H9 (cell line): ENCODE results near the gene LENG1. TPM values are rescaled to one million over a fixed set of nuclear protein-coding genes. Genes with fewer than 3 reads are reported as not detected.

Experiments
- DNase-seq: peaks from one replicate; pipeline ENCODE4 v3.0.0-alpha.2; 2017
- H2AFZ ChIP-seq: one replicate; pipeline ENCODE4 v1.6.1; 2013; ENCODE audit warnings: mild to moderate bottlenecking, low read length, control low read depth, moderate library complexity
- H2AK5ac ChIP-seq: 2 replicates; pipeline ENCODE4 v1.6.1; 2013; ENCODE audit warnings: low read length, control low read depth, mixed read lengths; ENCODE audit not compliant: insufficient read length
- H2BK120ac ChIP-seq: one replicate; pipeline ENCODE4 v1.6.1; 2013; ENCODE audit warnings: low read depth, mild to moderate bottlenecking, low read length, control low read depth, inconsistent platforms; ENCODE audit not compliant: poor library complexity, severe bottlenecking
- H2BK12ac ChIP-seq: 2 replicates; pipeline ENCODE4 v1.6.1; 2013; ENCODE audit warnings: low read length, control low read depth, mixed read lengths, low read depth; ENCODE audit not compliant: insufficient read length
- H2BK15ac ChIP-seq: 2 replicates; pipeline ENCODE4 v1.6.1; 2013; ENCODE audit warnings: low read depth, low read length, control low read depth
- H2BK20ac ChIP-seq: one replicate; pipeline ENCODE4 v1.6.1; 2013; ENCODE audit warnings: low read depth, mild to moderate bottlenecking, low read length, control low read depth, inconsistent platforms; ENCODE audit not compliant: poor library complexity, severe bottlenecking
- H2BK5ac ChIP-seq: 2 replicates; pipeline ENCODE4 v1.6.1; 2013; ENCODE audit warnings: low read length, control low read depth, mixed read lengths; ENCODE audit not compliant: insufficient read length
- H3K14ac ChIP-seq: 2 replicates; pipeline ENCODE4 v1.6.1; 2013; ENCODE audit warnings: low read length, control low read depth; ENCODE audit not compliant: insufficient read depth
- H3K18ac ChIP-seq: 2 replicates; pipeline ENCODE4 v1.6.1; 2013; ENCODE audit warnings: low read depth, mild to moderate bottlenecking, mixed read lengths, low read length, control low read depth; ENCODE audit not compliant: insufficient read length
- H3K23ac ChIP-seq: 2 replicates; pipeline ENCODE4 v1.6.1; 2013; ENCODE audit warnings: low read length, control low read depth, mixed read lengths, low read depth; ENCODE audit not compliant: insufficient read length
- H3K23me2 ChIP-seq: 2 replicates; pipeline ENCODE4 v1.6.1; 2013; ENCODE audit warnings: low read depth, mild to moderate bottlenecking, mixed read lengths, low read length, control low read depth; ENCODE audit not compliant: insufficient read length, poor library complexity, severe bottlenecking
- H3K27ac ChIP-seq: 2 replicates; pipeline ENCODE4 v1.5.1; 2013; ENCODE audit warnings: low read length, control low read depth, mixed read lengths, low read depth; ENCODE audit not compliant: insufficient read length
- H3K27me3 ChIP-seq: 2 replicates; pipeline ENCODE4 v1.6.1; 2013; ENCODE audit warnings: low read length, control low read depth, inconsistent platforms; ENCODE audit not compliant: insufficient read depth
- H3K4ac ChIP-seq: 2 replicates; pipeline ENCODE4 v1.6.1; 2013; ENCODE audit warnings: low read depth, mild to moderate bottlenecking, control low read depth, inconsistent platforms, low read length, moderate library complexity
- H3K4me1 ChIP-seq: 2 replicates; pipeline ENCODE4 v1.6.1; 2013; ENCODE audit warnings: low read length, control low read depth, inconsistent platforms; ENCODE audit not compliant: insufficient read depth
- H3K4me2 ChIP-seq: 2 replicates; pipeline ENCODE4 v1.6.1; 2013; ENCODE audit warnings: low read length, control low read depth, mixed read lengths; ENCODE audit not compliant: insufficient read length, insufficient read depth
- H3K56ac ChIP-seq: 2 replicates; pipeline ENCODE4 v1.6.1; 2013; ENCODE audit warnings: low read depth, mild to moderate bottlenecking, mixed read lengths, low read length, control low read depth; ENCODE audit not compliant: insufficient read length
- H3K79me1 ChIP-seq: 2 replicates; pipeline ENCODE4 v1.6.1; 2013; ENCODE audit warnings: low read depth, mild to moderate bottlenecking, moderate library complexity, low read length, control low read depth, inconsistent platforms; ENCODE audit not compliant: insufficient read depth, poor library complexity, severe bottlenecking
- H3K79me2 ChIP-seq: 2 replicates; pipeline ENCODE4 v1.6.1; 2013; ENCODE audit warnings: low read length, control low read depth, inconsistent platforms; ENCODE audit not compliant: insufficient read depth
- H3K9ac ChIP-seq: 2 replicates; pipeline ENCODE4 v1.6.1; 2013; ENCODE audit warnings: low read length, control low read depth, mixed read lengths; ENCODE audit not compliant: insufficient read length; ENCODE audit errors: extremely low read depth
- H3K9me3 ChIP-seq: one replicate; pipeline ENCODE4 v1.6.1; 2013; ENCODE audit warnings: low read depth, low read length, inconsistent platforms; ENCODE audit not compliant: control insufficient read depth
- H3T11ph ChIP-seq: one replicate; pipeline ENCODE4 v1.6.1; 2013; ENCODE audit warnings: mild to moderate bottlenecking, low read length, control low read depth, inconsistent platforms
- H4K20me1 ChIP-seq: one replicate; pipeline ENCODE4 v1.6.1; 2013; ENCODE audit not compliant: control insufficient read depth, insufficient read length, insufficient read depth
- H4K5ac ChIP-seq: 2 replicates; pipeline ENCODE4 v1.6.1; 2013; ENCODE audit warnings: low read depth, mild to moderate bottlenecking, mixed read lengths, low read length, control low read depth; ENCODE audit not compliant: insufficient read length
- H4K8ac ChIP-seq: replicated peaks from 2 replicates; pipeline ENCODE4 v1.6.1; 2013; ENCODE audit warnings: low read length, control low read depth, mixed read lengths, low read depth; ENCODE audit not compliant: insufficient read length
- H4K91ac ChIP-seq: 2 replicates; pipeline ENCODE4 v1.6.1; 2013; ENCODE audit warnings: low read depth, mild to moderate bottlenecking, moderate library complexity, mixed read lengths, low read length, control low read depth; ENCODE audit not compliant: insufficient read length
- H3K27ac Mint-ChIP-seq, 3 experiments: 2 replicates in 2 of 3; 3 replicates in 1 of 3; pipeline ENCODE4 v1.8.0; 2020 to 2021; ENCODE audit warnings: mixed read lengths in 3 of 3, mild to moderate bottlenecking in 1 of 3, moderate library complexity in 1 of 3
- H3K27me3 Mint-ChIP-seq: 2 replicates; pipeline ENCODE4 v1.8.0; 2021; ENCODE audit warnings: low read depth, mild to moderate bottlenecking, moderate library complexity, mixed read lengths
- H3K36me3 Mint-ChIP-seq, 3 experiments: 2 replicates in 2 of 3; 3 replicates in 1 of 3; pipeline ENCODE4 v1.8.0; 2020 to 2021; ENCODE audit warnings: low read depth in 3 of 3, mixed read lengths in 3 of 3; ENCODE audit not compliant: insufficient read depth in 1 of 3
- H3K4me1 Mint-ChIP-seq, 2 experiments: 2 replicates each; pipeline ENCODE4 v1.8.0; 2020; ENCODE audit warnings: mixed read lengths in 2 of 2
- H3K4me3 Mint-ChIP-seq, 2 experiments: 2 replicates in 1 of 2; 3 replicates in 1 of 2; pipeline ENCODE4 v1.8.0; 2020 to 2021; ENCODE audit warnings: mild to moderate bottlenecking in 2 of 2, mixed read lengths in 2 of 2, moderate library complexity in 1 of 2
- H3K9me3 Mint-ChIP-seq, 2 experiments: 2 replicates in 1 of 2; 3 replicates in 1 of 2; pipeline ENCODE4 v1.8.0; 2020; ENCODE audit warnings: mild to moderate bottlenecking in 2 of 2, mixed read lengths in 2 of 2, moderate library complexity in 1 of 2
- WGBS: extraction: QIAGEN DNeasy Blood & Tissue Kit; methylation state at CpG from one replicate; pipeline ENCODE4 v1.1.7; 2013; ENCODE audit warnings: missing lambda C conversion rate, low lambda C conversion rate, mixed read lengths; ENCODE audit not compliant: insufficient read length; ENCODE audit errors: extremely low coverage; 5-methylcytosine and 5-hydroxymethylcytosine counted together
- total RNA-seq: library from RNA; stranded (reverse); gene quantifications from 2 replicates; pipeline ENCODE4 v1.2.1, GENCODE V29; 2021
- TF ChIP-seq, protein P1 (sequence below): fragments of 200-600 bp; sonication (generic); conservative IDR thresholded peaks from 3 replicates; pipeline ENCODE4 v1.8.0; 2021; ENCODE audit warnings: antibody characterized with exemption, mild to moderate bottlenecking

Gene LENG1
- total RNA-seq, 1 experiment from 2014 or later, result 7.1 TPM

DNA sequence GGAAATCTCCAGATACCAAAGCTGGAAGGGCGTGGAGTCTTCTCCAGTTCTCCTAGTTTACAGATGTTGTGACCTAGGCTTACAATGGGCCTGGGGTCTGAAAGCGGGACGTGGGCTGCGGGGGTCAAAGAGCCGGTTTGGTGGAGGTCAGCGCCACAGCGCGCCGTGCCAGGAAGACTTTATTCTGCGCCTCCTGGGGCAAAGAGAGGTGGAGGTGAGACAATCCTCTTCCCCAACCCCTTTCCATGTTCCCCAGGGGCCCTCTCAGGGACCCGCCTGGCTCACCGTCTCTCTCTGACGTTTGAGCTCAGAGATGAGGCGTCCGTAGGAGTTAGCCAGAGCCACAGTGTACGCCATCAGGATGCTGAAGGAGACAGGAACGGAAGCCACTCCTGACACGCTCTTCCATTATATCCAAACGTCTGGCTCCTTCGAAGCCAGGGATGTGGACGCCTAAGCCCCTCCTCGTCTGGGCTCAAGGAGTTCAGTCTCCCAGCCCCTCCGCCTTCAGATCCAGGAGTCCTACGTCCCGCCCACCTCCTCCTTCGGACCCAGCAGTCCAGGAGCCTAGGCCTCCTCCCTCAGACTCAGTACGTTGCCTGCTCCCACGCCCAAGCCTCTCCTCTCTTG is 776 bp upstream of the LENG1 start:
- Mint-ChIP-seq H3K9me3 (peaks cover 0 to 3% of the 10 kb centered on the region in 2 experiments; a peak in 2 of 5 replicates), H3K4me1 (peaks cover 33 to 41% of the 10 kb centered on the region in 2 experiments), H3K27ac (peak overlapping the region; percentile 96 to 99 (median 97)), H3K36me3 (peaks cover 11 to 27% (median 24%) of the 10 kb centered on the region in 3 experiments), H3K4me3 (peak overlapping the region; percentile 99 to 100), H3K27me3 (peaks cover 34% of the 10 kb centered on the region)
- no peaks in the 10 kb centered on the region for H3K4me1 ChIP-seq
- no peak overlapping the region for H4K8ac ChIP-seq
- no peak overlapping the region for H3K23ac ChIP-seq
- no peaks in the 10 kb centered on the region for H4K20me1 ChIP-seq
- TF ChIP-seq, protein P1, sequence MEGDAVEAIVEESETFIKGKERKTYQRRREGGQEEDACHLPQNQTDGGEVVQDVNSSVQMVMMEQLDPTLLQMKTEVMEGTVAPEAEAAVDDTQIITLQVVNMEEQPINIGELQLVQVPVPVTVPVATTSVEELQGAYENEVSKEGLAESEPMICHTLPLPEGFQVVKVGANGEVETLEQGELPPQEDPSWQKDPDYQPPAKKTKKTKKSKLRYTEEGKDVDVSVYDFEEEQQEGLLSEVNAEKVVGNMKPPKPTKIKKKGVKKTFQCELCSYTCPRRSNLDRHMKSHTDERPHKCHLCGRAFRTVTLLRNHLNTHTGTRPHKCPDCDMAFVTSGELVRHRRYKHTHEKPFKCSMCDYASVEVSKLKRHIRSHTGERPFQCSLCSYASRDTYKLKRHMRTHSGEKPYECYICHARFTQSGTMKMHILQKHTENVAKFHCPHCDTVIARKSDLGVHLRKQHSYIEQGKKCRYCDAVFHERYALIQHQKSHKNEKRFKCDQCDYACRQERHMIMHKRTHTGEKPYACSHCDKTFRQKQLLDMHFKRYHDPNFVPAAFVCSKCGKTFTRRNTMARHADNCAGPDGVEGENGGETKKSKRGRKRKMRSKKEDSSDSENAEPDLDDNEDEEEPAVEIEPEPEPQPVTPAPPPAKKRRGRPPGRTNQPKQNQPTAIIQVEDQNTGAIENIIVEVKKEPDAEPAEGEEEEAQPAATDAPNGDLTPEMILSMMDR, result no peak
- no peak overlapping the region for H2BK20ac ChIP-seq
- peak overlapping the region; percentile 59 for H3K9ac ChIP-seq
- no peak overlapping the region for H2BK120ac ChIP-seq
- H3T11ph ChIP-seq, result no peak overlapping the region
- H3K79me1 ChIP-seq, result no peaks in the 10 kb centered on the region
- no peak overlapping the region for H4K91ac ChIP-seq
- 0 out of 2 replicates have a peak overlapping the region, but pooled peaks have one; percentile 15 for H3K14ac ChIP-seq
- no peaks in the 10 kb centered on the region for H3K9me3 ChIP-seq
- H3K79me2 ChIP-seq, result no peaks in the 10 kb centered on the region; the same call in 1 of the 2 replicates
- no peak for DNase-seq
- H3K27me3 ChIP-seq, result no peaks in the 10 kb centered on the region
- no peak overlapping the region for H2BK15ac ChIP-seq
- H2BK12ac ChIP-seq, result no peak overlapping the region
- WGBS, result no CpG with 5 or more reads among the region's 28 CpGs
- no peak overlapping the region for H4K5ac ChIP-seq
- no peak overlapping the region for H3K4ac ChIP-seq
- peak overlapping the region; percentile 81 for H3K4me2 ChIP-seq
- no peak overlapping the region for H2AFZ ChIP-seq
- no peak overlapping the region for H2AK5ac ChIP-seq
- H3K18ac ChIP-seq, result peak overlapping the region; percentile 20
- no peak overlapping the region for H3K56ac ChIP-seq
- no peak overlapping the region for H3K27ac ChIP-seq
- H2BK5ac ChIP-seq, result no peak overlapping the region
- H3K23me2 ChIP-seq, result peaks cover 18% of the 10 kb centered on the region
